ENCODE results near the gene AGBL5.
"Not testable (repeated sequence)": the region's sequence is repeated elsewhere in the genome, so short reads cannot be mapped to it uniquely, and the experiment has no call there.

Gene AGBL5

GRCh38 chr2:27071990-27072830 is 20.7 kb downstream of the AGBL5 start:
- Histone ChIP-seq H3K4me1 (ENCODE audit: control insufficient read depth in 1 of 2, insufficient read depth in 2 of 2, low read length in 2 of 2) (peaks cover 23 to 77% of the 10 kb centered on the region in 2 donors), H3K4me3 (ENCODE audit: low read depth in 1 of 2, low read length in 2 of 2) (peak overlapping the region; percentile 60 to 97), H3K9me3 (ENCODE audit: control insufficient read depth in 1 of 2, low read length in 2 of 2) (no peaks in the 10 kb centered on the region), H3K27ac (ENCODE audit: low read length) (peak overlapping the region; percentile 88), H3K27me3 (ENCODE audit: low read depth, low read length) (no peaks in the 10 kb centered on the region), H3K36me3 (ENCODE audit: control insufficient read depth in 1 of 2, insufficient read depth in 2 of 2, low read length in 2 of 2) (peaks cover 8 to 23% of the 10 kb centered on the region in 2 donors)

GRCh38 chr2:27072920-27073319 is 21.5 kb downstream of the AGBL5 start:
- Histone ChIP-seq H3K27ac (ENCODE audit: low read length) (peak overlapping the region; percentile 88), H3K9me3 (ENCODE audit: control insufficient read depth in 1 of 2, low read length in 2 of 2) (no peaks in the 10 kb centered on the region), H3K4me1 (ENCODE audit: control insufficient read depth in 1 of 2, insufficient read depth in 2 of 2, low read length in 2 of 2) (peaks cover 23 to 73% of the 10 kb centered on the region in 2 donors), H3K27me3 (ENCODE audit: low read depth, low read length) (no peaks in the 10 kb centered on the region), H3K36me3 (ENCODE audit: control insufficient read depth in 1 of 2, insufficient read depth in 2 of 2, low read length in 2 of 2) (peaks cover 8 to 16% of the 10 kb centered on the region in 2 donors), H3K4me3 (ENCODE audit: low read depth in 1 of 2, low read length in 2 of 2) (peak overlapping the region in 1 of 2 donors; percentile 97)

- H3K27me3 ChIP-seq (ENCODE audit: low read depth, low read length) = no peaks in the 10 kb centered on the region
- H3K9me3 ChIP-seq (ENCODE audit: control insufficient read depth in 1 of 2, low read length in 2 of 2) = no peaks in the 10 kb centered on the region
- peaks cover 23 to 64% of the 10 kb centered on the region in 2 donors for H3K4me1 ChIP-seq (ENCODE audit: control insufficient read depth in 1 of 2, insufficient read depth in 2 of 2, low read length in 2 of 2)
- peak overlapping the region; percentile 28 for H3K27ac ChIP-seq (ENCODE audit: low read length)
- H3K4me3 ChIP-seq (ENCODE audit: low read depth in 1 of 2, low read length in 2 of 2) = no peak overlapping the region
- peaks cover 6 to 8% of the 10 kb centered on the region in 2 donors for H3K36me3 ChIP-seq (ENCODE audit: control insufficient read depth in 1 of 2, insufficient read depth in 2 of 2, low read length in 2 of 2)
Measured at GRCh38 chr2:27073782-27074181, 22.3 kb downstream of the AGBL5 start.

- Histone ChIP-seq H3K27ac (ENCODE audit: low read length) (no peak overlapping the region), H3K9me3 (ENCODE audit: control insufficient read depth in 1 of 2, low read length in 2 of 2) (no peaks in the 10 kb centered on the region), H3K27me3 (ENCODE audit: low read depth, low read length) (no peaks in the 10 kb centered on the region), H3K4me1 (ENCODE audit: control insufficient read depth in 1 of 2, insufficient read depth in 2 of 2, low read length in 2 of 2) (peaks cover 16 to 53% of the 10 kb centered on the region in 2 donors), H3K36me3 (ENCODE audit: control insufficient read depth in 1 of 2, insufficient read depth in 2 of 2, low read length in 2 of 2) (no peaks in the 10 kb centered on the region), H3K4me3 (ENCODE audit: low read depth in 1 of 2, low read length in 2 of 2) (no peak overlapping the region)
Measured at GRCh38 chr2:27074738-27075565, 23.5 kb downstream of the AGBL5 start.

DNA sequence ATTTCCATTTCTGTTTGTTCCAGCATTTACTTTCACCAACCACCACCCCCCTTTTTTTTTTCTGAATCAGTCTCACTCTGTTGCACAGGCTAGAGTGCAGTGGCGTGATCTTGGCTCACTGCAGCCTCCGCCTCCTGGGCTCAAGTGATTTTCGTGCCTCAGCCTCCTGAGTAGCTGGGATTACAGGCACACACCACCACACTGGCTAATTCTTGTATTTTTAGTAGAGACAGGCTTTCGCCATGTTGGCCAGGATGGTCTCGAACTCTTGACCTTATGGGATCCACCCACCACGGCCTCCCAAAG is 24.1 kb downstream of the AGBL5 start:
- not testable (repeated sequence) for H3K9me3 ChIP-seq (ENCODE audit: control insufficient read depth in 1 of 2, low read length in 2 of 2); H3K27me3 ChIP-seq (ENCODE audit: low read depth, low read length); H3K36me3 ChIP-seq (ENCODE audit: control insufficient read depth in 1 of 2, insufficient read depth in 2 of 2, low read length in 2 of 2); H3K27ac ChIP-seq (ENCODE audit: low read length); H3K4me3 ChIP-seq (ENCODE audit: low read depth in 1 of 2, low read length in 2 of 2)
- H3K4me1 ChIP-seq (ENCODE audit: control insufficient read depth in 1 of 2, insufficient read depth in 2 of 2, low read length in 2 of 2) = peaks cover 11 to 52% of the 10 kb centered on the region in 2 donors

DNA sequence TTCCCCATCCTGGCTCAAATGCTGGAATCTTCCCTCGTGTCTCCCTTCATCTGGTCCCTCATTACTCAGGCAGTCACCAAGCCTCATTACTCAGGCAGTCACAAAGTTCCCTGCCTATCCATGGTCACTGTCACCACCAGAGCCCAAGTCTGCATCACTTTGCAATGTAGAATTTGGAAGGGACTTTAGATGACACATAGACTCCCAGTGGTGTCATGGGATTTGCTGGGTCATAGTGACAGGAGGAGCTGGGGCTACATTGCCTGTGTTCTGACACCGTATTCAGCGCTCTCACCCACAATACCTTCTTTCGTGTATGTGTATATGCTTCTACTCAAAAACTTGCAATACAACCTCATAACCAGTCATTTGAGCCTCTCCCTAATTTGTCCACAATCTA is 24.9 kb downstream of the AGBL5 start:
- H3K27me3 ChIP-seq (ENCODE audit: low read depth, low read length) = no peaks in the 10 kb centered on the region
- H3K36me3 ChIP-seq (ENCODE audit: control insufficient read depth in 1 of 2, insufficient read depth in 2 of 2, low read length in 2 of 2) = no peaks in the 10 kb centered on the region
- H3K4me1 ChIP-seq (ENCODE audit: control insufficient read depth in 1 of 2, insufficient read depth in 2 of 2, low read length in 2 of 2) = peaks cover 12 to 57% of the 10 kb centered on the region in 2 donors
- no peak overlapping the region for H3K27ac ChIP-seq (ENCODE audit: low read length)
- H3K9me3 ChIP-seq (ENCODE audit: control insufficient read depth in 1 of 2, low read length in 2 of 2) = no peaks in the 10 kb centered on the region
- H3K4me3 ChIP-seq (ENCODE audit: low read depth in 1 of 2, low read length in 2 of 2) = no peak overlapping the region

DNA sequence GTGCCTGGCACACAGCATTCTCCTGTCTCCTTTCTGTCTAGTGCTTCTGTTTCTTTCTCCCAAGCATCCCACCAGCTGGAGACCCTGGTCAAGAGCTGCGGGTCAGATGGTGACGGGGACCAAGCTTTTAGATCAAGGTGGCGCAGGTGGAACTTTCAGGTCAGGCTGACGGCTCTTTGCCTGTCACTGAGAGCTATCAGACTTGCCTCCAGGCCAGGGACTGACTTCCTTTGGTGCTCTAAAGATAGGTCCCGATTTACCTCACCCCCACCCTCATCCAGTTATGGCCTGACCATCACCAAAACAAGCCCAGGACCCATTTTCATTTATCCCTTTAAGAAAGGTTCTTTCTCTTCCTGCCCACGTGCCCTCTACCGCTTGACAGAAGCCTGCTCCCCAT is 25.8 kb downstream of the AGBL5 start:
- peaks cover 18 to 65% of the 10 kb centered on the region in 2 donors for H3K4me1 ChIP-seq (ENCODE audit: control insufficient read depth in 1 of 2, insufficient read depth in 2 of 2, low read length in 2 of 2)

GRCh38 chr2:27078267-27079194 is 27.1 kb downstream of the AGBL5 start, which contains the start of gene EMILIN1:
Gene EMILIN1, plus strand, starts transcription at chr2:27078615. Its CDS starts 451 bp downstream, at chr2:27079066.
- Histone ChIP-seq H3K4me3 (ENCODE audit: low read depth in 1 of 2, low read length in 2 of 2) (peak within 1 kb of the TSS; percentile 72 to 73), H3K4me1 (ENCODE audit: control insufficient read depth in 1 of 2, insufficient read depth in 2 of 2, low read length in 2 of 2) (peaks cover 18 to 65% of the 10 kb centered on the region in 2 donors), H3K36me3 (ENCODE audit: control insufficient read depth in 1 of 2, insufficient read depth in 2 of 2, low read length in 2 of 2) (peaks cover 0 to 13% of the 10 kb centered on the region in 2 donors), H3K27me3 (ENCODE audit: low read depth, low read length) (no peaks in the 10 kb centered on the region), H3K9me3 (ENCODE audit: control insufficient read depth in 1 of 2, low read length in 2 of 2) (no peaks in the 10 kb centered on the region), H3K27ac (ENCODE audit: low read length) (peak within 1 kb of the TSS; percentile 74)

More for the DNA sequence above, 25.8 kb downstream of the AGBL5 start:
- Histone ChIP-seq H3K9me3 (ENCODE audit: control insufficient read depth in 1 of 2, low read length in 2 of 2) (no peaks in the 10 kb centered on the region), H3K27me3 (ENCODE audit: low read depth, low read length) (no peaks in the 10 kb centered on the region), H3K36me3 (ENCODE audit: control insufficient read depth in 1 of 2, insufficient read depth in 2 of 2, low read length in 2 of 2) (peaks cover 0 to 4% of the 10 kb centered on the region in 2 donors), H3K27ac (ENCODE audit: low read length) (no peak overlapping the region), H3K4me3 (ENCODE audit: low read depth in 1 of 2, low read length in 2 of 2) (no peak overlapping the region)

DNA sequence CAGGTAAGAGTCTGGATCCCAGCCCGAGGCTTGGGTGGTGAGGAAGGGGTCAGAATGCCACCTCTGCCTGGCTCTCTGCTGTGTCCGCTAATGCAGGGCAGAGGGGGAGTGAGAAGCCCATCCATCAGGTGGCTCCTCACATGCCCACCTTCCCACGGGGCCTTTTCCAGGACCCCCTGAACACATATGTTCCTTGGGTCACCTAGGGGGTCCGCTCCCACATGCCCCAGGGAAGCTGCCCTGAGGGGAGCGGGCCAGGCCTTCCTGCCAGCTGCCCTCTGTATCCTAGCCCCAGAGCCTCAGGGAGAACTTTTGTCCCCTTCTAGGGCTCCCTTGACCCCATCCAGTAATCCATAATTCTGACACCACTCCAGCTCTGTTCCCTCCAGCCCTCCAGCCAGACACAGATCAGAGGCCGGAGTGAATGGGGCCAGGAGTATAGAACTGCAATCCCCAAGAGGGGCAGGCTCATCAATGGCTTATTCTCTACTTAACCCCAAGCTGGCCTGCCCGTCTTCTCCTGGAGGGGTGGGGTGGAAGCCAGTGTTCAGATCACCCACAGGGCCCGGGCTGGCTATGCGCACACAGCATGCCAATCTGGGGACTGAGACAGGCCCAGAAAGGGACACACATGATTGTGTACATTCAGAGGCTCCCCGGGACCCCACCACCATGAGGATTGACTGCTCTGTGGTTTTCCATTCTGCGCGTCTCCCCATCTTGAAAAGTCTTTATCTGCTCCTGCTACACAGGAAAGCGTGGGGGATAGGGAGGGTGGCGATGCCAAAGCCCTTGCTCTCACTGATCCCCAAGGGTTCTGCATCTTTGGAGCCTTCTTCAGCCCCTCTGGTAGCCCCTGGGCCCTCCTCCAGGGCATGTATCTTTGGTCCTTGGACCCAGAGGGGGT is 28.0 kb downstream of the AGBL5 start:
- Histone ChIP-seq H3K4me1 (ENCODE audit: control insufficient read depth in 1 of 2, insufficient read depth in 2 of 2, low read length in 2 of 2) (peaks cover 13 to 65% of the 10 kb centered on the region in 2 donors), H3K27ac (ENCODE audit: low read length) (peak overlapping the region; percentile 58), H3K4me3 (ENCODE audit: low read depth in 1 of 2, low read length in 2 of 2) (peak overlapping the region; percentile 72 to 73)

GRCh38 chr2:27080140-27080469 is 28.6 kb downstream of the AGBL5 start:
- Histone ChIP-seq H3K4me1 (ENCODE audit: control insufficient read depth in 1 of 2, insufficient read depth in 2 of 2, low read length in 2 of 2) (peaks cover 12 to 65% of the 10 kb centered on the region in 2 donors), H3K36me3 (ENCODE audit: control insufficient read depth in 1 of 2, insufficient read depth in 2 of 2, low read length in 2 of 2) (peaks cover 0 to 13% of the 10 kb centered on the region in 2 donors), H3K4me3 (ENCODE audit: low read depth in 1 of 2, low read length in 2 of 2) (peak overlapping the region; percentile 72 to 73), H3K27ac (ENCODE audit: low read length) (peak overlapping the region; percentile 58), H3K9me3 (ENCODE audit: control insufficient read depth in 1 of 2, low read length in 2 of 2) (no peaks in the 10 kb centered on the region), H3K27me3 (ENCODE audit: low read depth, low read length) (no peaks in the 10 kb centered on the region)

More for the DNA sequence above, 28.0 kb downstream of the AGBL5 start:
- Histone ChIP-seq H3K36me3 (ENCODE audit: control insufficient read depth in 1 of 2, insufficient read depth in 2 of 2, low read length in 2 of 2) (peaks cover 0 to 13% of the 10 kb centered on the region in 2 donors), H3K9me3 (ENCODE audit: control insufficient read depth in 1 of 2, low read length in 2 of 2) (no peaks in the 10 kb centered on the region), H3K27me3 (ENCODE audit: low read depth, low read length) (no peaks in the 10 kb centered on the region)

Measured in muscle layer of duodenum (tissue), 2 donors.